NCI-H2081 (cell line): ENCODE data around the gene KRT28.
"Not testable (repeated sequence)": the region's sequence is repeated elsewhere in the genome, so short reads cannot be mapped to it uniquely, and the experiment has no call there.

ENCODE experiments used
- DNase-seq, 2 experiments: peaks; one replicate each; lab custom pipeline; 2025; lab: John Stamatoyannopoulos, UW

KRT28 gene

DNA sequence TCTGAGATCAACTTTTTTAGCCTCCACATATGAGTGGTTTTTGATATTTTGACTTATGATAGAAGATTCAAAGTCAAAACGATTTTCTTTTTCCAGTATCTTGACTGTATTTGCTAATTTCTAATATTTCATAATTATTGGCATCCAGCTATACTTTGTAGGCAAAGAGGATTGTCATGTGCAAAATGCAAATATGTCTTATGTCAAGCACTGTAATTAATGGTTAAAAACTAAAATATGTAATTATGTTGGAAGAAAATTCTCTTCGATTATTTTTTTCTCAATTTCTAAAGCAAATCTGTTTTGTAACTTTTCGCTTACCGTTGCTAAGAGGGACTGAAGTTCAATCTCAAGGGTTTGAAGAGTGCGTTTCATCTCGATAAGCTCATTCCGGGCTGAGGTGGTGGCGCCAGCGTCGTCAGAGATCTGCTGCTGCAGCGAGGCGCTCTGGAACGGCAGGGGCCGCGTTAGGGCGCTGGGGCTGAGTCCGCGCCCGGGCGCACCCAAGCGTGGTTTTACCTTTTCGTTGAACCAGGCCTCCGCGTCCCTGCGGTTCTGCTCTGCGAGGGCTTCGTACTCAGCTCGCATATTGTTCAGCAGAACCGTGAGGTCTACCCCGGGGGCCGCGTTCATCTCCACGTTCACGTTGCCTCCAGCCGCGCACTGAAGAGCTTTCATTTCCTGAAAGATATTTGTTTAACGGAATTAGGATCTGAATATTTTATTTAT is 20.4 kb downstream of the KRT28 start:
- peak in 1 of 2 experiments; percentile 30 for DNase-seq

- DNase-seq: no peak
These were observed 21.3 kb downstream of the KRT28 start for GRCh38 chr17:40778461-40778860.

GRCh38 chr17:40777971-40778370 is 21.8 kb downstream of the KRT28 start:
- DNase-seq: no peak

DNA sequence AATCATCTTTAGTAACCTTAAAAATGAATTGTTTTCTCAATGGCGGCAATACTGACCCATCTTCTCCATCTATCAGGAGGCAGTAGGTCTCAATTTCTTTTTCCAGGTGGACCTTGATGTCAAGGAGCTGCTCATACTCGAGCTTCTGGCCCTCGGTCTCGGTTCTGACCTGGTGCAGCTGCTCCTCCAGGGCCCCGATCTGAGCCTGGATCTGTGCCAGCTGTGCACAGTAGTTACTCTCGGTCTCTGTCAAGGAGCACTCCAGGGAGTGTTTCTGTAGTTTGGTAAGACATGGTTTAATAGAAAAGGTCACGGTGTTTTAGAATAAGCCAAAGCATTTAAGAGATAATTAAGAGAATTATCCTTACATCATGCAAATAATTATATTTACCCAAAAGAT is 22.3 kb downstream of the KRT28 start:
- DNase-seq: no peak

DNA sequence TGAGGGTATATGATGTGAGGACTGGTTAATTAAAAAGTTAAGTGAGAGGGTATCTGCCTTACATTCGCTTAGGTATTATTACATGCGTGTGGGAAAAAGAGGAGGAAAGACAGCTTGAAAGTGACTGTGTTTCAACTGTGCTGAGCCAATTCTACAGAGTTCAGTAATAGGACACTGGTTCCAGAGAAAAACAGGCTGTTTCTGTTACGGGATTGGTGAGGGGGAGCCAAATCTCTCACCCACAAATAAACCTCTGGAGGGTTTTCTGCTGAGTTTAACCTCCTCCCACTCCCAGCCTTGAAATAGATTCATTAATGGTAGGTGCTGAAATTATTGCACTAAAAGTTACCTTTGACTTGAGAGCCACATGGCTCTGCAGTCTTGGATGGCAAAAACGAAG is 23.8 kb downstream of the KRT28 start:
- DNase-seq: no peak

- no peak for DNase-seq
These were observed 27.7 kb downstream of the KRT28 start, which contains the start of gene KRT26 for GRCh38 chr17:40772101-40772500. TSS of gene KRT26 (minus strand) at chr17:40772201. CDS start at chr17:40772113, 88 bp downstream.

GRCh38 chr17:40765657-40766056 is 34.1 kb downstream of the KRT28 start:
- no peak for DNase-seq

GRCh38 chr17:40763752-40764151 is 36.0 kb downstream of the KRT28 start:
- no peak for DNase-seq

DNA sequence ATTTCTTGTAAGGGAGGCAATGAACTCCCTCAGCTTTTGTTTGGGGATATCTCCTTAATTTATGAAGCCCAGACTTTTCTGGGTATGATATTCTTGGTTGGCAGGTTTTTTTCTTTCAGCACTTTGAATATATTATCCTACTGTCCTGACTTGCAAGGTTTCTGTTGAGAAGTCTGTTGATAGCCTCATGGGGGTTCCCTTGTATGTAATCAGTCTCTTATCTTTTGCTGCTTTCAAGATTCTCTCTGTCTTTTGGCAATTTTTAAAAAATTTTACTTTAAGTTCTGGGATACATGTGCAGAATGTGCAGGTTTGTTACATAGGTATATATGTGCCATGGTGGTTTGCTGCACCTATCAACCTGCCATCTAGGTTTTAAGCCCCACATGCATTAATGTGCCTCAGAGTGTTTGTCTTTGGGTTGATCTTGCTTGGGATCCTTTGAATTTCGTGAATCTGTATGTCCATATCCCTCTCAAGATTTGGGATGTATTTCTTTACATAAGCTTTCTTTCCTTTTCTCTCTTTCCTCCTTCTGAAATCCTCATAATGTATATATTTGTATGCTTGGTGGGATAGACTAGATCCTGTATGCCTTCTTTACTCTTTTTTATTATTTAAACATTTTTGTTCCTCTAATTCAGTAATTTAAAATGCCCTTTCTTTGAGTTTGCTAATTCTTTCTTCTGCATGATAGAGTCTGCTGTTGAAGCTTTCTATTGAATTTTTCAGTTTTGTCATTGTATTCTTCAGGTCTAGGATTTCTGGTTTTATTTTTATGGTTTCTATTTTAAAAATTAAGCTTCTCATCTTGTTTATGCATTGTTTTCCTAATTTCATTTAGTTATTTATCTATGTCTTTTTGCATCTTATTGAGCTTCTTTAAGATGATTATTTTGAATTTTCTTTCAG is 39.4 kb downstream of the KRT28 start:
- no peak for DNase-seq

DNA sequence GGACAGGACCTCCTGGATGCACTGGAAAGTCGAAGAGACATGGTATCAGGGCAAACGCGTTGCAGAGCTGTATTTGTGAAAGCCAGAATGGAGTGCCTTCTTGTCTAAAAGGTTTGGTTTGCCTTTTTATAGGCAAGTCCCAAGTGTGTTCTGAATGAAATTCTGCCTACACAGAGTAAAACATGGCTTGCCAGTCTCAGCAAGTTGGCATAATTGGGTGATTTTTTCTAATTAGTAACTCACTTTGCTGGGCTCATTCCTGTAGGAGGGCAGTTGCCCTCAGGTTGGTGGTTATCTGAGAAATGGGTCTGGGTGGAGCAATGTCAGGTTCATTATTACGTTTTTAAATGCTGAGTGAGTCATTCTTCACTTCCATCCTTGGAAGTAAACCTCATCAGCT is 44.5 kb downstream of the KRT28 start, which contains the start of gene KRT25:
TSS of gene KRT25 (minus strand) at position 101 of the 400 bp plus-strand sequence. CDS start at position 41, 60 bp downstream.
- no peak for DNase-seq

DNA sequence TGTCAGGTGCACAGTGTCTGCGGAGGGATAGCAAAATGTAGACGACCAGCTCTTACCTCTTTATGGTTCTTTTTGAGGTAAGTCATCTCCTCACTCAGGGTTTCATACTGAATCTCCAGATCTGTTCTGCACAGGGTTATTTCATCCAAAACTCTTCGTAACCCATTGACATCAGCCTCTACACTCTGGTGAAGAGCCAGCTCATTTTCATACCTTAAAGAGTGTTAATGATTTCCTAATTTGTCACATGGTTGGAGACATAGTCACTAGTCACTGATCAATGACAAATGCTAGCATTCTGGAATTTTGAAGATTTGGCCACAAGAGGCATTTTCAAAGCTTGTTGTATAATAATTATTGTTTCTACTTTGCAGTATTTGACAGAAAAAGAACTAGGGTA is 46.0 kb downstream of the KRT28 start:
- DNase-seq: no peak

- DNase-seq: no peak
These were observed 48.7 kb downstream of the KRT28 start for GRCh38 chr17:40751065-40751464.

GRCh38 chr17:40750391-40750790 is 49.4 kb downstream of the KRT28 start:
- no peak for DNase-seq

DNA sequence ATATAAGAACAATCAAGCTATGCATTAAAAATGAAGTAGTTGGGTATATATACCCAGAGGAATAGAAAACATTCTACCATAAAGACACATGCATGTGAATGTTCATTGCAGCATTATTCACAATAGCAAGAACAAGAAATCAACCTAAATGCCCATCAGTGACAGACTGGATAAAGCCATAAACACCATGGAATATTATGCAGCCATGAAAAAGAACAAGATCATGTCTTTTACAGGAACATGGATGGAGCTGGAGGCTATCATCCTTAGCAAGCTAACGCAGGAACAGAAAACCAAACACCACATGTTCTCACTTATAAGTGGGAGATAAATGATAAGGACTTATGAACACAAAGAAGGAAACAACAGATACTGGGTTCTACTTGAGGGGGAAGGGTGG is 51.1 kb downstream of the KRT28 start:
- DNase-seq: not testable (repeated sequence)
